ENCODE results near the gene IGHMBP2. TPM values are rescaled to one million over a fixed set of nuclear protein-coding genes. Genes with fewer than 3 reads are reported as not detected.

The IGHMBP2 gene
- total RNA-seq, 2 experiments from 2014 or later: 17.5 to 18.5 TPM

DNA sequence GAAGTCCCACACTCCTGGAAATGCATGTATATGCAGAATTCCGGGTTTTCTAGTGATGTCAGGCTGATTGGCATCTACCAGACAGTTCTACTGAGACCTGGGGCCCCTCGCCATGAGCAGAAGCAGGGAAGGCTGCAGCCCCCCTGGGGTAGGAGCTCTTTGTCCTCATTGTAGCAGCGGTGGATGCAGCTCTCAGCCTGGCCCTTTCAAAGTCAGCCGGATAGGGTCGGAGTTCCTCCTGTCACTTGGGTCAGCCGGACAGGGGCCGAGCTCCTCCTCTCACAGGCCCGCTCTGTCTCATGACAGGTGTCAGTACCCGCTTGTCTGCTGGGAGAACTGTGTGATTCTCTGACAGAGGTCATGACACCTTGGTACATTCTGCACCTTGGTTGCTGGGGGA lies 47.1 kb downstream of the IGHMBP2 start:
- Mint-ChIP-seq H3K4me1 (ENCODE audit: low read depth) (no peaks in the 10 kb centered on the region), H3K9me3 (no peaks in the 10 kb centered on the region), H3K27me3 (no peaks in the 10 kb centered on the region), H3K4me3 (no peak overlapping the region), H3K27ac (no peak overlapping the region), H3K36me3 (ENCODE audit: low read depth) (no peaks in the 10 kb centered on the region)
- H3K27ac ChIP-seq (ENCODE audit: low read depth in 1 of 2, low read length in 2 of 2): no peak overlapping the region
- no peak overlapping the region for H3K4me3 ChIP-seq (ENCODE audit: low read length)
- ChIA-PET POLR2A (interaction anchor here (1.1 kb wide), 1 partner anchor 12 kb away, joined by 3 read pairs; no protein-coding TSS in a partner anchor), CTCF (interaction anchor here (1.3 to 1.4 kb wide), 2 partner anchors 15 to 51 kb away, joined by 3 read pairs; no protein-coding TSS in a partner anchor)
- TF ChIP-seq, protein P1, sequence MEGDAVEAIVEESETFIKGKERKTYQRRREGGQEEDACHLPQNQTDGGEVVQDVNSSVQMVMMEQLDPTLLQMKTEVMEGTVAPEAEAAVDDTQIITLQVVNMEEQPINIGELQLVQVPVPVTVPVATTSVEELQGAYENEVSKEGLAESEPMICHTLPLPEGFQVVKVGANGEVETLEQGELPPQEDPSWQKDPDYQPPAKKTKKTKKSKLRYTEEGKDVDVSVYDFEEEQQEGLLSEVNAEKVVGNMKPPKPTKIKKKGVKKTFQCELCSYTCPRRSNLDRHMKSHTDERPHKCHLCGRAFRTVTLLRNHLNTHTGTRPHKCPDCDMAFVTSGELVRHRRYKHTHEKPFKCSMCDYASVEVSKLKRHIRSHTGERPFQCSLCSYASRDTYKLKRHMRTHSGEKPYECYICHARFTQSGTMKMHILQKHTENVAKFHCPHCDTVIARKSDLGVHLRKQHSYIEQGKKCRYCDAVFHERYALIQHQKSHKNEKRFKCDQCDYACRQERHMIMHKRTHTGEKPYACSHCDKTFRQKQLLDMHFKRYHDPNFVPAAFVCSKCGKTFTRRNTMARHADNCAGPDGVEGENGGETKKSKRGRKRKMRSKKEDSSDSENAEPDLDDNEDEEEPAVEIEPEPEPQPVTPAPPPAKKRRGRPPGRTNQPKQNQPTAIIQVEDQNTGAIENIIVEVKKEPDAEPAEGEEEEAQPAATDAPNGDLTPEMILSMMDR (IDR thresholded peaks at IDR 0.05): no peak
- intact Hi-C loops (cut with DNase I, micrococcal nuclease): no loop called here
- no peaks in the 10 kb centered on the region for H3K36me3 ChIP-seq (ENCODE audit: insufficient read depth, low read length)
- H3K27me3 ChIP-seq (ENCODE audit: control insufficient read depth in 1 of 2, insufficient read depth in 2 of 2, low read length in 2 of 2): no peaks in the 10 kb centered on the region
- no peaks in the 10 kb centered on the region for H3K9me3 ChIP-seq (ENCODE audit: control insufficient read depth in 1 of 2, insufficient read depth in 1 of 2, low read length in 2 of 2)
- DNase-seq (peak in 1 of 14 experiments; percentile 7), ATAC-seq (ENCODE audit: poor library complexity) (no peak)
- H3K4me1 ChIP-seq (ENCODE audit: insufficient read depth, low read length): peaks cover 7% of the 10 kb centered on the region

DNA sequence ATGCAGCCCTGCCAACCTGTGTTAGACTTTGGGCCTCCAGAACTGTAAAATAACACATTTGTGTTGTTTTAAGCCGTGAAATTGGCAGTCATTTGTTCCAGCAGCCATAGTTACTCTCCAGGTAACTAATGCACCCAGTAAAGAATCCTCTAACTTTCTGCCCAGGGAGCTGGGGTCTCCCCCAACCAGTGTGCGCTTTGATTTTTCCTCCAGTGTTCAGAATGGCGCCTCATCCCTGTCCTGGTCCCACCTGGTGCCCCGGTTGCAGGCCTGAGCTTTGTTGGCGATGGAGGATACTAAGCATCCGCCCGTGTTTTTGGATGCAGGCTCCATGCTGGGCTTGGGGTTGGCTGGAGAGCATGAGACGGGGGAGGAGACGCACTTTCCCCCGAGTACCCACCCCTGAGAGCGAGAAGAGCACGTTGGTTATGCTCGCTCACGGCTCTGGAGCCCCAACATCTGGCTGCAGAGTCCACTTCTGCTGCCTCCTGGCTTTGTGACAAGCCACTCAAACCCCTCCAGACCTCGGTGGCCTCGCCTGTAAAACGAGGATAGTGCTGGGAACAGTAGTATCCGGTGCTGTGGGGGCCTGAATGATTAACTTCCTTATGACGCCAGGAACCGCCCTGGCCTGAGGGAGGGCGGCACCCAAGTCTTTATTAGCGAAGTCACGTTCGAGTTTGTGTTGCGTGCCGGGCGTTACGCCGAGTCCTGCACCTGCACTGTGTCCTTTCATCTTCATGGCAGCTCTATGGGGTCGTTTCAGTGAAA lies 51.3 kb downstream of the IGHMBP2 start:
- POLR2A ChIA-PET: interaction anchor here (0.6 kb wide), 1 partner anchor 15 kb away, joined by 3 read pairs; no protein-coding TSS in a partner anchor
- H3K9me3 Mint-ChIP-seq: no peaks in the 10 kb centered on the region
- H3K27me3 Mint-ChIP-seq: peaks cover 5% of the 10 kb centered on the region
- Histone ChIP-seq H3K27me3 (ENCODE audit: control insufficient read depth in 1 of 2, insufficient read depth in 2 of 2, low read length in 2 of 2) (peaks cover 0 to 5% of the 10 kb centered on the region in 2 experiments), H3K9me3 (ENCODE audit: control insufficient read depth in 1 of 2, insufficient read depth in 1 of 2, low read length in 2 of 2) (peaks cover 0 to 11% of the 10 kb centered on the region in 2 experiments), H3K4me1 (ENCODE audit: insufficient read depth, low read length) (peaks cover 16% of the 10 kb centered on the region), H3K4me3 (ENCODE audit: low read length) (no peak overlapping the region), H3K27ac (ENCODE audit: low read depth in 1 of 2, low read length in 2 of 2) (no peak overlapping the region), H3K36me3 (ENCODE audit: insufficient read depth, low read length) (no peaks in the 10 kb centered on the region)
- H3K27ac Mint-ChIP-seq: no peak overlapping the region
- ATAC-seq (ENCODE audit: poor library complexity) (no peak), DNase-seq (peak in 2 of 14 experiments; percentile 37 to 52)
- no peak overlapping the region for H3K4me3 Mint-ChIP-seq
- CTCF ChIA-PET: interaction anchor here (0.7 kb wide), 1 partner anchor 49 kb away, joined by 3 read pairs; no protein-coding TSS in a partner anchor
- TF ChIP-seq, protein P1 (IDR thresholded peaks at IDR 0.05): no peak
- intact Hi-C loops (cut with DNase I, micrococcal nuclease): loop anchor here in 1 of 2 experiments (5.0 kb wide), 1 partner anchor 132 kb away; no protein-coding TSS in a partner anchor
- H3K36me3 Mint-ChIP-seq (ENCODE audit: low read depth): no peaks in the 10 kb centered on the region
- no peaks in the 10 kb centered on the region for H3K4me1 Mint-ChIP-seq (ENCODE audit: low read depth)

DNA sequence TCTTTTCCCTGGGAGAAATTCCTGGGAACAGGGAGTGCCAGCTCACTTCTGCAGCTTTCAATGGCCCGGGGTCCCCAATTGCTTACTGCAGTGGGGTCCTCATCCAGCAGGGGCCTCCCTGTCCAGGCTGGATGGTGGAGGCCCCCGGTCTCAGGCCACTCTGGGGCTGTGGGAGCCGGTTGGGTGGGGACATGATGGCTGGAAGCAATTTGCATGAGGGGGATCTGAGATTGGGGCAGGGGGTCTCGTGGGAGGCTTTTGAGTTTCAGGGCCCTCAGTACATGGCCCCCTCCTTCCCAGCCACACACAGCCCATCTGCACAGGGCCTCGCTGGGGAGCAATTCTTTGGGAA lies 51.9 kb downstream of the IGHMBP2 start:
- Histone ChIP-seq H3K4me3 (ENCODE audit: low read length) (no peak overlapping the region), H3K9me3 (ENCODE audit: control insufficient read depth in 1 of 2, insufficient read depth in 1 of 2, low read length in 2 of 2) (peaks cover 0 to 11% of the 10 kb centered on the region in 2 experiments), H3K27ac (ENCODE audit: low read depth in 1 of 2, low read length in 2 of 2) (no peak overlapping the region), H3K4me1 (ENCODE audit: insufficient read depth, low read length) (peaks cover 16% of the 10 kb centered on the region), H3K27me3 (ENCODE audit: control insufficient read depth in 1 of 2, insufficient read depth in 2 of 2, low read length in 2 of 2) (peaks cover 0 to 5% of the 10 kb centered on the region in 2 experiments), H3K36me3 (ENCODE audit: insufficient read depth, low read length) (no peaks in the 10 kb centered on the region)
- Mint-ChIP-seq H3K27me3 (peaks cover 5% of the 10 kb centered on the region), H3K36me3 (ENCODE audit: low read depth) (no peaks in the 10 kb centered on the region), H3K4me3 (no peak overlapping the region), H3K4me1 (ENCODE audit: low read depth) (no peaks in the 10 kb centered on the region), H3K27ac (no peak overlapping the region), H3K9me3 (no peaks in the 10 kb centered on the region)
- ATAC-seq (ENCODE audit: poor library complexity) (no peak), DNase-seq (no peak)
- intact Hi-C loops (cut with DNase I, micrococcal nuclease): loop anchor here in 1 of 2 experiments (5.0 kb wide), 1 partner anchor 132 kb away; no protein-coding TSS in a partner anchor
- POLR2A ChIA-PET: interaction anchor here (0.6 kb wide), 1 partner anchor 15 kb away, joined by 3 read pairs; no protein-coding TSS in a partner anchor
- TF ChIP-seq, protein P1 (IDR thresholded peaks at IDR 0.05): no peak
- CTCF ChIA-PET: no interaction called here
